B cell (primary cell): ENCODE results near the gene FXYD3. TPM values are rescaled to one million over a fixed set of nuclear protein-coding genes. Genes with fewer than 3 reads are reported as not detected.
A peak's percentile ranks its signal among the peaks of the same experiment; 100 is the strongest.

ENCODE experiments used
- ATAC-seq: fragments of 200-7000 bp; cut with Tn5 transposase; one replicate; pipeline ENCODE4 v1.10.0; 2021; ENCODE audit warnings: low read depth, mild to moderate bottlenecking, moderate number of reproducible peaks, moderate library complexity
- CTCF ChIA-PET: fragments of 350-600 bp; sonication (Branson Sonifier 250); formaldehyde crosslinking; loops from one replicate; lab custom pipeline; 2021; ENCODE audit warnings: antibody characterized with exemption, inconsistent platforms; lab: Charles Lee
- POLR2A ChIA-PET: fragments of 350-600 bp; sonication (Branson Sonifier 250); formaldehyde crosslinking; loops from one replicate; lab custom pipeline; 2021; ENCODE audit warnings: antibody characterized with exemption; lab: Charles Lee
- DNase-seq: peaks from one replicate; pipeline ENCODE4 v3.0.0; 2013
- H2AFZ ChIP-seq: 2 replicates; pipeline ENCODE4 v1.6.1; 2012; ENCODE audit warnings: mild to moderate bottlenecking, low read depth, low read length; ENCODE audit not compliant: insufficient read depth, poor library complexity, severe bottlenecking
- H3K27ac ChIP-seq, 2 donors: 1 replicate in 1 of 2; 2 replicates in 1 of 2; pipeline ENCODE4 v1.5.1; 2012 to 2013; ENCODE audit warnings: low read length in 2 of 2, mild to moderate bottlenecking in 2 of 2, moderate library complexity in 1 of 2
- H3K27me3 ChIP-seq, 4 experiments: fragments of 200-600 bp in 1 of 4; sonication (generic) in 1 of 4; replicated peaks in 1 of 4; 1 replicate in 2 of 4; 2 replicates in 2 of 4; pipeline versions ENCODE4 v1.6.1 to v1.7.0; 2013 to 2016; ENCODE audit warnings: low read length in 3 of 4, mild to moderate bottlenecking in 2 of 4, mixed read lengths in 1 of 4, moderate library complexity in 1 of 4; ENCODE audit not compliant: insufficient read depth in 4 of 4, control insufficient read depth in 3 of 4; ENCODE audit errors: control extremely low read depth in 1 of 4
- H3K36me3 ChIP-seq, 2 experiments: replicated peaks in 1 of 2; 1 replicate in 1 of 2; 2 replicates in 1 of 2; pipeline versions ENCODE4 v1.6.1 to v1.7.1; 2013; ENCODE audit warnings: low read length in 1 of 2; ENCODE audit not compliant: insufficient read depth in 2 of 2, control insufficient read depth in 1 of 2; ENCODE audit errors: control extremely low read depth in 1 of 2, extremely low read depth in 1 of 2
- H3K4me1 ChIP-seq, 2 donors: fragments of 200-600 bp in 1 of 2; sonication (generic) in 1 of 2; 1 replicate in 1 of 2; 2 replicates in 1 of 2; pipeline versions ENCODE4 v1.5.1 to v1.6.1; 2013 to 2017; ENCODE audit warnings: low read length in 2 of 2; ENCODE audit not compliant: control insufficient read depth in 2 of 2, insufficient read depth in 2 of 2
- H3K4me2 ChIP-seq: replicated peaks from 2 replicates; pipeline ENCODE3; 2012; ENCODE audit warnings: mild to moderate bottlenecking, low read depth, low read length; ENCODE audit not compliant: poor library complexity, severe bottlenecking
- H3K4me3 ChIP-seq, 5 experiments: fragments of 200-600 bp in 1 of 5; sonication (generic) in 1 of 5; 1 replicate in 3 of 5; 2 replicates in 2 of 5; pipeline versions ENCODE4 v1.5.1 to v1.7.0; 2011 to 2016; ENCODE audit warnings: low read length in 4 of 5, mild to moderate bottlenecking in 4 of 5, low read depth in 2 of 5, control low read depth in 1 of 5, moderate library complexity in 1 of 5; ENCODE audit not compliant: insufficient read depth in 1 of 5; ENCODE audit errors: control extremely low read depth in 1 of 5, extremely low read depth in 1 of 5
- H3K79me2 ChIP-seq: fragments of 200-600 bp; sonication (generic); one replicate; pipeline ENCODE4 v1.6.0; 2016; ENCODE audit warnings: low read length; ENCODE audit not compliant: control insufficient read depth, insufficient read depth
- H3K9ac ChIP-seq: fragments of 200-600 bp; sonication (generic); 2 replicates; pipeline ENCODE4 v1.6.1; 2017; ENCODE audit warnings: mild to moderate bottlenecking, low read length, moderate library complexity
- H3K9me3 ChIP-seq, 3 donors: one replicate each; pipeline versions ENCODE4 v1.6.1 to v1.7.1; 2013; ENCODE audit warnings: low read length in 2 of 3; ENCODE audit not compliant: control insufficient read depth in 2 of 3, insufficient read depth in 1 of 3; ENCODE audit errors: control extremely low read depth in 1 of 3
- H4K20me1 ChIP-seq: 2 replicates; pipeline ENCODE4 v1.6.0; 2012; ENCODE audit warnings: mild to moderate bottlenecking, low read length; ENCODE audit not compliant: insufficient read depth, control insufficient read depth, poor library complexity, severe bottlenecking
- H3K27ac Mint-ChIP-seq: one replicate; pipeline ENCODE4 v1.8.0; 2021; ENCODE audit warnings: mixed read lengths
- H3K27me3 Mint-ChIP-seq: one replicate; pipeline ENCODE4 v1.8.0; 2021; ENCODE audit warnings: mixed read lengths
- H3K4me1 Mint-ChIP-seq: one replicate; pipeline ENCODE4 v1.8.0; 2021; ENCODE audit warnings: mixed read lengths
- H3K4me3 Mint-ChIP-seq: one replicate; pipeline ENCODE4 v1.8.0; 2021; ENCODE audit warnings: mixed read lengths
- H3K9me3 Mint-ChIP-seq: one replicate; pipeline ENCODE4 v1.8.0; 2022; ENCODE audit warnings: mixed read lengths; ENCODE audit not compliant: insufficient read depth
- EZH2 ChIP-seq: IDR thresholded peaks from 2 replicates; pipeline ENCODE4 v1.6.1; 2012; ENCODE audit warnings: borderline replicate concordance, low read depth, mild to moderate bottlenecking, moderate library complexity, low read length; ENCODE audit not compliant: insufficient read depth, poor library complexity, severe bottlenecking
- WGBS: methylation state at CpG from one replicate; pipeline ENCODE4 v1.1.5; 2013; ENCODE audit warnings: missing lambda C conversion rate; ENCODE audit not compliant: insufficient coverage; 5-methylcytosine and 5-hydroxymethylcytosine counted together
- intact Hi-C: fragments of 100-400 bp; cut with micrococcal nuclease; formaldehyde crosslinking; loops from one replicate; pipeline ENCODE4 v1.10.0; 2022
- polyA plus RNA-seq: library from polyadenylated mRNA; depleted of rRNA; stranded (reverse); fragments of >200 nt; gene quantifications from 2 replicates; pipeline ENCODE4 v1.2.3, GENCODE V29; 2012
- total RNA-seq, 2 donors: library from RNA; stranded (reverse); fragments of 120-200 nt in 1 of 2; gene quantifications; 1 replicate in 1 of 2; 2 replicates in 1 of 2; pipeline versions ENCODE4 v1.2.3 to v1.2.4, GENCODE V29; 2013 to 2022
- TF ChIP-seq, protein P1 (sequence below): fragments of 200-600 bp; IDR thresholded peaks from one replicate; pipeline ENCODE4 v1.8.0; 2022; ENCODE audit warnings: antibody characterized with exemption, mild to moderate bottlenecking

Gene FXYD3
- total and polyA plus RNA-seq, 2 donors (not counting 1 experiment from before 2014, with no cell fraction given), result not detected

DNA sequence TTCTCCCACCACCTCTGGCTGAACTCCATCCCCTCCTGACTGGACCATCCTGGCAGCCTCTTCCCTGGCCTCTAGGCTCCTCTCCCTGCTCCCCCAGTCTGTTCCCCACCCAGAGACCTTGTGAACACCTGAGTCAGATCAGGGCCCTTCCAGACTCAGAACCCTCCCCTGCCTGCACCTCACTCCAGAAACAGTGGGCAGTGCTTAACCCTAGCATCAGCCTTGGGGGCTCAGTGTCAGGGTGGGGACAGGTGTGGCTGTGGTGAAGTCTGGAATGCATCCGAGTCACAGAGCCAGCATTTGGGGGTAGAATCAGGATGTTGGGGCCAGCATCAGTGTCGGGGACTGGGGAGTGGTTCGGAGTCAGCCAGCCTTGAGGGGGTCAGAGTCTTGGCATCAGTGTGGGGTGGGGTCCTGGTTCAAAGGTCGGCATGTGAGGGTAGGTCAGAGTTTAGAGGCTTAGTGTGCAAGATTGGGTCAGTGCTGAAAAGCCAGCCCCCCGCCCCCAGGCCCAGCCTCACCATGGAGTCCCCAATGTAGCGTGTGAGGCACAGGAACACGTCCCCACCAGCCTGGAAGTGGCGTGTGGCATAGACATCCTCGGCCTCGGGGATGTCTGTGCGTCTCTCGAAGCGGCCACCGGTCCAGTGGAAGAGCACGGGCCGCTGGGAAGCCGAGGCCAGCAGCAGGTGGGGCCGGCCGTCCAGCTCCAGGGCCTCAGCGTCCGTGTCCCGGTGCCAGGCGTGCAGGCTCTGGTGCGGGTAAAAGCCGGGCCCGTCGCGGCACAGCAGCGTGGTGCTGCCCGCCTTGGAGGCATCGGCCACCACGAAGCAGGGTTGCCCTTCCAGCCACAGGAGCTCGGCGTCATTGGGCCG, 10.4 kb downstream of the FXYD3 start:
- H2AFZ ChIP-seq, result no peak overlapping the region
- H3K4me1 Mint-ChIP-seq, result peaks cover 15% of the 10 kb centered on the region
- H3K4me3 ChIP-seq, result no peak overlapping the region
- ATAC-seq, result no peak
- no peak overlapping the region for H3K4me2 ChIP-seq
- H3K27me3 ChIP-seq, result no peaks in the 10 kb centered on the region
- TF ChIP-seq EZH2, result no peak
- TF ChIP-seq, protein P1, sequence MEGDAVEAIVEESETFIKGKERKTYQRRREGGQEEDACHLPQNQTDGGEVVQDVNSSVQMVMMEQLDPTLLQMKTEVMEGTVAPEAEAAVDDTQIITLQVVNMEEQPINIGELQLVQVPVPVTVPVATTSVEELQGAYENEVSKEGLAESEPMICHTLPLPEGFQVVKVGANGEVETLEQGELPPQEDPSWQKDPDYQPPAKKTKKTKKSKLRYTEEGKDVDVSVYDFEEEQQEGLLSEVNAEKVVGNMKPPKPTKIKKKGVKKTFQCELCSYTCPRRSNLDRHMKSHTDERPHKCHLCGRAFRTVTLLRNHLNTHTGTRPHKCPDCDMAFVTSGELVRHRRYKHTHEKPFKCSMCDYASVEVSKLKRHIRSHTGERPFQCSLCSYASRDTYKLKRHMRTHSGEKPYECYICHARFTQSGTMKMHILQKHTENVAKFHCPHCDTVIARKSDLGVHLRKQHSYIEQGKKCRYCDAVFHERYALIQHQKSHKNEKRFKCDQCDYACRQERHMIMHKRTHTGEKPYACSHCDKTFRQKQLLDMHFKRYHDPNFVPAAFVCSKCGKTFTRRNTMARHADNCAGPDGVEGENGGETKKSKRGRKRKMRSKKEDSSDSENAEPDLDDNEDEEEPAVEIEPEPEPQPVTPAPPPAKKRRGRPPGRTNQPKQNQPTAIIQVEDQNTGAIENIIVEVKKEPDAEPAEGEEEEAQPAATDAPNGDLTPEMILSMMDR, result no peak
- 96% methylated on average over 35 of the region's 35 CpGs for WGBS
- no peak overlapping the region for H3K27ac ChIP-seq
- intact Hi-C loops, result loop anchor here (2.0 kb wide), 1 partner anchor 15 kb away; no protein-coding TSS in a partner anchor
- ChIA-PET POLR2A (no interaction called here), CTCF (interaction anchor here (1.9 to 2.7 kb wide), 2 partner anchors 10 to 15 kb away, joined by 6 to 11 read pairs; partner anchors contain the start of gene LGI4)
- H3K36me3 ChIP-seq, result no peaks in the 10 kb centered on the region
- H3K27ac Mint-ChIP-seq, result peak overlapping the region; percentile 50
- no peak overlapping the region for H3K9ac ChIP-seq
- peak overlapping the region; percentile 37 for H3K4me3 Mint-ChIP-seq
- no peaks in the 10 kb centered on the region for H3K9me3 ChIP-seq
- peaks cover 10 to 17% of the 10 kb centered on the region in 2 donors for H3K4me1 ChIP-seq
- H3K27me3 Mint-ChIP-seq, result no peaks in the 10 kb centered on the region
- H3K9me3 Mint-ChIP-seq, result no peaks in the 10 kb centered on the region
- H4K20me1 ChIP-seq, result no peaks in the 10 kb centered on the region
- no peaks in the 10 kb centered on the region for H3K79me2 ChIP-seq
- DNase-seq, result no peak

DNA sequence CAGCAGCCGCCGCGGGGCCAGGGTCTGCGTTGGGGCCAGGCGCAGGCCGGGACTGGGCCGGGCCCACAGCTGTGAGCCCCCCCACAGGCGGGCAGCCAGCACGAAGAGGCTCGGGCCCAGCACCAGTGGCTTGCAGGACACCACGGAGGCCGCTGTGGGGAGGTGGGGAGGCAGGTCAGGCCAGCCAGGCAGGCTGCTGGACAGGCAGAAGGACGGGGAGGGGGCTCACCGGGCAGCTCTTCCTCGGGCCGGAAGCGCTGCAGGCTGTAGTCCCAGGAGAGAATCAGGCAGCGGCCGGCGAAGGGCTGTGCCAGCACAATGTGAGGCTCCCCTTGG, 11.0 kb downstream of the FXYD3 start:
- Histone ChIP-seq H4K20me1 (no peaks in the 10 kb centered on the region), H3K9me3 (no peaks in the 10 kb centered on the region), H3K36me3 (no peaks in the 10 kb centered on the region), H3K4me1 (peaks cover 10 to 17% of the 10 kb centered on the region in 2 donors), H3K9ac (no peak overlapping the region), H3K27me3 (no peaks in the 10 kb centered on the region), H3K79me2 (no peaks in the 10 kb centered on the region), H3K4me3 (no peak overlapping the region), H3K27ac (no peak overlapping the region), H2AFZ (no peak overlapping the region), H3K4me2 (no peak overlapping the region)
- CTCF ChIA-PET, result interaction anchor here (2.7 kb wide), 1 partner anchor 15 kb away, joined by 6 read pairs; no protein-coding TSS in a partner anchor
- H3K27ac Mint-ChIP-seq, result no peak overlapping the region
- no peak for ATAC-seq
- no peak overlapping the region for H3K4me3 Mint-ChIP-seq
- intact Hi-C loops, result no loop called here
- DNase-seq, result no peak
- H3K9me3 Mint-ChIP-seq, result no peaks in the 10 kb centered on the region
- H3K27me3 Mint-ChIP-seq, result no peaks in the 10 kb centered on the region
- TF ChIP-seq, protein P1, result no peak
- no peak for TF ChIP-seq EZH2
- peaks cover 15% of the 10 kb centered on the region for H3K4me1 Mint-ChIP-seq
- POLR2A ChIA-PET, result no interaction called here
- WGBS, result 92% methylated on average over 19 of the region's 20 CpGs
